ENCODE data around the gene ALG14. TPM values are rescaled to one million over a fixed set of nuclear protein-coding genes. Genes with fewer than 3 reads are reported as not detected.

ALG14 gene
- total and polyA plus RNA-seq, 7 donors = 0.55 to 2.7 (median 1.8) TPM

- Histone ChIP-seq H3K4me3 (no peak overlapping the region), H3K36me3 (no peaks in the 10 kb centered on the region), H3K27ac (peak overlapping the region in 1 of 4 donors; percentile 27), H3K9me3 (no peaks in the 10 kb centered on the region), H3K27me3 (no peaks in the 10 kb centered on the region), H3K4me1 (peaks cover 0 to 29% (median 14%) of the 10 kb centered on the region in 4 donors)
- 95 to 98% methylated on average over 1 of the region's 1 CpG for WGBS, 2 donors
- no peak for TF ChIP-seq POLR2A (IDR thresholded peaks at IDR 0.05)
- intact Hi-C loops (cut with DNase I) = no loop called here
- DNase-seq = no peak
These were observed 55.0 kb downstream of the ALG14 start for GRCh38 chr1:95017775-95018174.

GRCh38 chr1:95015076-95015475 is 57.7 kb downstream of the ALG14 start:
- H3K27me3 ChIP-seq = no peaks in the 10 kb centered on the region
- peak overlapping the region in 3 of 4 donors; percentile 1 to 44 (median 33) for H3K27ac ChIP-seq
- no peak for TF ChIP-seq POLR2AphosphoS5 (IDR thresholded peaks at IDR 0.05)
- TF ChIP-seq, protein P1, sequence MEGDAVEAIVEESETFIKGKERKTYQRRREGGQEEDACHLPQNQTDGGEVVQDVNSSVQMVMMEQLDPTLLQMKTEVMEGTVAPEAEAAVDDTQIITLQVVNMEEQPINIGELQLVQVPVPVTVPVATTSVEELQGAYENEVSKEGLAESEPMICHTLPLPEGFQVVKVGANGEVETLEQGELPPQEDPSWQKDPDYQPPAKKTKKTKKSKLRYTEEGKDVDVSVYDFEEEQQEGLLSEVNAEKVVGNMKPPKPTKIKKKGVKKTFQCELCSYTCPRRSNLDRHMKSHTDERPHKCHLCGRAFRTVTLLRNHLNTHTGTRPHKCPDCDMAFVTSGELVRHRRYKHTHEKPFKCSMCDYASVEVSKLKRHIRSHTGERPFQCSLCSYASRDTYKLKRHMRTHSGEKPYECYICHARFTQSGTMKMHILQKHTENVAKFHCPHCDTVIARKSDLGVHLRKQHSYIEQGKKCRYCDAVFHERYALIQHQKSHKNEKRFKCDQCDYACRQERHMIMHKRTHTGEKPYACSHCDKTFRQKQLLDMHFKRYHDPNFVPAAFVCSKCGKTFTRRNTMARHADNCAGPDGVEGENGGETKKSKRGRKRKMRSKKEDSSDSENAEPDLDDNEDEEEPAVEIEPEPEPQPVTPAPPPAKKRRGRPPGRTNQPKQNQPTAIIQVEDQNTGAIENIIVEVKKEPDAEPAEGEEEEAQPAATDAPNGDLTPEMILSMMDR (IDR thresholded peaks at IDR 0.05) = no peak
- TF ChIP-seq POLR2A (IDR thresholded peaks at IDR 0.05) = no peak
- TF ChIP-seq EP300 (IDR thresholded peaks at IDR 0.05) = no peak
- no peak overlapping the region for H3K4me3 ChIP-seq
- no peaks in the 10 kb centered on the region for H3K9me3 ChIP-seq
- DNase-seq = no peak
- WGBS, 2 donors = 96% methylated on average over 3 of the region's 3 CpGs
- no peaks in the 10 kb centered on the region for H3K36me3 ChIP-seq
- intact Hi-C loops (cut with DNase I) = no loop called here
- H3K4me1 ChIP-seq = peaks cover 0 to 7% (median 0%) of the 10 kb centered on the region in 4 donors

DNA sequence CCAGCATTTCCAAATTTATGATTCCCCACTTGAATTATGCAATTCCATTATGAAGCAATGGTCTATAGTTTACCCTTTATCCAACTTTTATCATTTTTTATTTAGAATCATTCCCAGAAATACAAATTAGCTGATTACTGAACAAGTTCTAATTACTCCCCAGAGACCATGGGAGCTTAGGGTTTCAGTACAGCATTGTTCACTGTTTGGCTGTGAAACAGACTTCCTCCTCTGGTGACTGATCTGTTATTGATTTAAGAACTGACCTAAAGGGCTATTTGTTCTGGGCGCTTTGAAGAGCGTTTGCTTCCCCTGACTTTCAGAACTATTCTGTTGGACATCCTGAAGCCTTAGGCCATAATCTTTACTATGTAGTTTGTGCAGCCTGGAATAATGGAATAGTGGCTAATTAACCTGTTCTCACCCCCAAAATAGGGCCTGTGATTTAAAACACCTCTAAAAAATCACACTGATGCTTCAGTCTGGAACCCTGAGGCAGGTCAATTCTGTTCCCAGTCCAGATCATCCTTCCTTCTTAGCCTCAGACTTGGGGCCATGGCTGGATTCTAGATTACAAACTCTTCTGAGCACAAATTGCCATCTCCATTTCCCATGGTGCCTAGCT is 58.7 kb downstream of the ALG14 start:
- H3K4me1 ChIP-seq = peaks cover 0 to 7% (median 0%) of the 10 kb centered on the region in 4 donors
- H3K4me3 ChIP-seq = no peak overlapping the region
- no peaks in the 10 kb centered on the region for H3K27me3 ChIP-seq
- intact Hi-C loops (cut with DNase I) = no loop called here
- DNase-seq = no peak
- H3K36me3 ChIP-seq = no peaks in the 10 kb centered on the region
- WGBS, 2 donors = 37 to 66% methylated on average over 2 of the region's 2 CpGs
- no peaks in the 10 kb centered on the region for H3K9me3 ChIP-seq
- TF ChIP-seq POLR2A (IDR thresholded peaks at IDR 0.05) = no peak
- TF ChIP-seq EP300 (IDR thresholded peaks at IDR 0.05) = no peak
- TF ChIP-seq, protein P1 (IDR thresholded peaks at IDR 0.05) = no peak
- TF ChIP-seq POLR2AphosphoS5 (IDR thresholded peaks at IDR 0.05) = peak in 3 of 4 donors; percentile 13 to 45 (median 38)
- peak overlapping the region; percentile 36 to 72 (median 53) for H3K27ac ChIP-seq

DNA sequence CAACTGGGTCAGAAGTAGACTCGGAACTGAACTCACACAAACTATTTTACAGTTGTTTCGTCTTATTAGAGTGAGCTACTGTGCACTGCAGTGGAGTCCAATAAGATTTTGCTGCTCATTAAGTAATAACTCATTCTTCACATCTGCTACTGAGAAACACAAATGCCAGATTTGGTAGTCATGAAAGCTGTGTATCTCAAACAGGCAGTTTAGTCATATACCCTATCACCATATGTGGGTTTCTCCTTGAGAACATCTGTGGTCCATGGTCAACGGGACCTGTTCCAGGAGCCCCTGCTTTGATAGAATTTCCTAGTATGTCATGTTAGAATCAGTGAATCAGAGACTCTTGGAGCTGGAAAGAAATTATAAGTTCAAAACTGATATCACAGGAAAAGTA is 60.4 kb downstream of the ALG14 start:
- H3K4me3 ChIP-seq = no peak overlapping the region
- H3K9me3 ChIP-seq = no peaks in the 10 kb centered on the region
- DNase-seq = no peak
- no peaks in the 10 kb centered on the region for H3K27me3 ChIP-seq
- TF ChIP-seq, protein P1 (IDR thresholded peaks at IDR 0.05) = no peak
- TF ChIP-seq POLR2AphosphoS5 (IDR thresholded peaks at IDR 0.05) = no peak
- no peak for TF ChIP-seq EP300 (IDR thresholded peaks at IDR 0.05)
- TF ChIP-seq POLR2A (IDR thresholded peaks at IDR 0.05) = no peak
- 94 to 95% methylated on average over 3 of the region's 3 CpGs for WGBS, 2 donors
- H3K4me1 ChIP-seq = peaks cover 0 to 7% (median 0%) of the 10 kb centered on the region in 4 donors
- H3K36me3 ChIP-seq = no peaks in the 10 kb centered on the region
- peak overlapping the region in 2 of 4 donors; percentile 2 to 47 for H3K27ac ChIP-seq
- intact Hi-C loops (cut with DNase I) = no loop called here

DNA sequence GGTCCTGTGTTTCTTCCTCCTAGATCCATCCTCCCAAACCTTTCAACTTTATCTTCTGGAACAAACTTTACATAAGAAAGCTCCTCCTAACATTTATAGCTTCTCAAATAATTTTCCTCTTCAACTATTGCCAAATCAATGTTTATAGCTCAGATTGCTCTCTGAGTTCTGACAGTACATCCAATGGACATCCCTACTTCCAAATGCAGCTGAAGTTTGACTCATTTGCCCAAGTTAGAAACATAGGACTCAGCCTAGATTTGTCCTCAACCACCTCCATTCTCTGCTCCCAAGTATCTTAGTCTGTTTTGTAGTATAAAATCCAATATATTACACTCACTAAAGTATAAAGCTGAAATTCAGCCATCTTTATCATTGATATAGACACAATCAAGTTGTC is 62.6 kb downstream of the ALG14 start:
- Histone ChIP-seq H3K36me3 (no peaks in the 10 kb centered on the region), H3K4me1 (peaks cover 0 to 6% (median 0%) of the 10 kb centered on the region in 4 donors), H3K9me3 (no peaks in the 10 kb centered on the region), H3K27me3 (no peaks in the 10 kb centered on the region), H3K27ac (no peak overlapping the region), H3K4me3 (no peak overlapping the region)
- no peak for DNase-seq
- no peak for TF ChIP-seq EP300 (IDR thresholded peaks at IDR 0.05)
- no peak for TF ChIP-seq POLR2AphosphoS5 (IDR thresholded peaks at IDR 0.05)
- TF ChIP-seq, protein P1 (IDR thresholded peaks at IDR 0.05) = no peak
- no peak for TF ChIP-seq POLR2A (IDR thresholded peaks at IDR 0.05)
- intact Hi-C loops (cut with DNase I) = no loop called here
